SK-N-SH (cell line): ENCODE measurements around the gene UBE2D3.

Source experiments
- CHD2 ChIP-seq: fragments of 150-350 bp; IDR thresholded peaks from 2 replicates; pipeline ENCODE4 v1.6.1; 2018; ENCODE audit warnings: low read length; ENCODE audit not compliant: partially characterized antibody
- ELF1 ChIP-seq: IDR thresholded peaks from 2 replicates; pipeline ENCODE4 v1.4.0; 2012
- EP300 ChIP-seq, 2 experiments: IDR thresholded peaks; 2 replicates each; pipeline versions ENCODE4 v1.4.0 to v1.6.1; 2012; ENCODE audit warnings: borderline replicate concordance in 1 of 2, low read depth in 1 of 2, low read length in 1 of 2
- GATA2 ChIP-seq: sonication (generic); formaldehyde crosslinking; IDR thresholded peaks from 2 replicates; pipeline ENCODE4 v1.5.0; 2020; ENCODE audit warnings: mild to moderate bottlenecking, missing genetic modification reagents
- NFIC ChIP-seq: IDR thresholded peaks from 2 replicates; pipeline ENCODE4 v1.4.0; 2012; ENCODE audit warnings: borderline replicate concordance
- POLR2AphosphoS5 ChIP-seq: IDR thresholded peaks from 2 replicates; pipeline ENCODE4 v1.6.1; 2012; ENCODE audit warnings: low read depth, low read length
- RCOR1 ChIP-seq: fragments of 150-350 bp; IDR thresholded peaks from 2 replicates; pipeline ENCODE4 v1.6.1; 2017; ENCODE audit warnings: antibody characterized with exemption, low read length
- TCF12 ChIP-seq: IDR thresholded peaks from 2 replicates; pipeline ENCODE4 v1.4.0; 2012
- TEAD4 ChIP-seq: IDR thresholded peaks from 2 replicates; pipeline ENCODE4 v1.4.0; 2012; ENCODE audit warnings: mild to moderate bottlenecking, borderline replicate concordance; ENCODE audit not compliant: insufficient read depth
- TF ChIP-seq, protein P1 (sequence below): fragments of 200-600 bp; sonication (generic); IDR thresholded peaks from 2 replicates; pipeline ENCODE4 v1.6.1; 2017; ENCODE audit warnings: antibody characterized with exemption, mild to moderate bottlenecking, moderate library complexity
- TF ChIP-seq, protein P2 (sequence below): IDR thresholded peaks from 2 replicates; pipeline ENCODE4 v1.4.0; 2012; ENCODE audit warnings: low read depth
- TF ChIP-seq, protein P3 (sequence below): IDR thresholded peaks from 2 replicates; pipeline ENCODE4 v1.4.0; 2012; ENCODE audit warnings: low read depth, borderline replicate concordance
- TF ChIP-seq, protein P4 (sequence below): IDR thresholded peaks from 2 replicates; pipeline ENCODE4 v1.6.1; 2012; ENCODE audit warnings: mild to moderate bottlenecking, low read depth, low read length, moderate library complexity
- TF ChIP-seq, protein P5 (sequence below): IDR thresholded peaks from 2 replicates; pipeline ENCODE4 v1.4.0; 2012; ENCODE audit warnings: low read depth, borderline replicate concordance

DNA sequence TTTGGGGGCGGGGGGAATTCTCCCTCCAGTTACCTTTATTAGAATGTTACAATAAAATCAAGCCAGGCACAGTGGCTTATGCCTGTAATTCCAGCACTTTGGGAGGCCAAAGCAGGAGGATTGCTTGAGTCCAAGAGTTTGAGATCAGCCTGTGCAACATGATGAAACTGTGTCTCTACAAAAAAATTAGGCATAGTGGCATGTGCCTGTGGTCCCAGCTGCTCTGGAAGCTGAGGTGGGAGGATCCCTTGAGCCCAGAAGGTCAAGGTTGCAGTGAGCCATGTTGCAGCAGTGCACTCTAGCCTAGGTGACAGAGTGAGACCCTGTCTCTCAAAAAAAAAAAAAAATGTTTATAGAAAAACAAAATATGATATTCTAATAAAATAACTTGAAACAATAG, 5.3 kb upstream of the UBE2D3 start:
- TF ChIP-seq, protein P1, sequence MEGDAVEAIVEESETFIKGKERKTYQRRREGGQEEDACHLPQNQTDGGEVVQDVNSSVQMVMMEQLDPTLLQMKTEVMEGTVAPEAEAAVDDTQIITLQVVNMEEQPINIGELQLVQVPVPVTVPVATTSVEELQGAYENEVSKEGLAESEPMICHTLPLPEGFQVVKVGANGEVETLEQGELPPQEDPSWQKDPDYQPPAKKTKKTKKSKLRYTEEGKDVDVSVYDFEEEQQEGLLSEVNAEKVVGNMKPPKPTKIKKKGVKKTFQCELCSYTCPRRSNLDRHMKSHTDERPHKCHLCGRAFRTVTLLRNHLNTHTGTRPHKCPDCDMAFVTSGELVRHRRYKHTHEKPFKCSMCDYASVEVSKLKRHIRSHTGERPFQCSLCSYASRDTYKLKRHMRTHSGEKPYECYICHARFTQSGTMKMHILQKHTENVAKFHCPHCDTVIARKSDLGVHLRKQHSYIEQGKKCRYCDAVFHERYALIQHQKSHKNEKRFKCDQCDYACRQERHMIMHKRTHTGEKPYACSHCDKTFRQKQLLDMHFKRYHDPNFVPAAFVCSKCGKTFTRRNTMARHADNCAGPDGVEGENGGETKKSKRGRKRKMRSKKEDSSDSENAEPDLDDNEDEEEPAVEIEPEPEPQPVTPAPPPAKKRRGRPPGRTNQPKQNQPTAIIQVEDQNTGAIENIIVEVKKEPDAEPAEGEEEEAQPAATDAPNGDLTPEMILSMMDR: no peak
- TF ChIP-seq ELF1: no peak
- TF ChIP-seq, protein P2, sequence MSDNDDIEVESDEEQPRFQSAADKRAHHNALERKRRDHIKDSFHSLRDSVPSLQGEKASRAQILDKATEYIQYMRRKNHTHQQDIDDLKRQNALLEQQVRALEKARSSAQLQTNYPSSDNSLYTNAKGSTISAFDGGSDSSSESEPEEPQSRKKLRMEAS: no peak
- TF ChIP-seq, protein P3, sequence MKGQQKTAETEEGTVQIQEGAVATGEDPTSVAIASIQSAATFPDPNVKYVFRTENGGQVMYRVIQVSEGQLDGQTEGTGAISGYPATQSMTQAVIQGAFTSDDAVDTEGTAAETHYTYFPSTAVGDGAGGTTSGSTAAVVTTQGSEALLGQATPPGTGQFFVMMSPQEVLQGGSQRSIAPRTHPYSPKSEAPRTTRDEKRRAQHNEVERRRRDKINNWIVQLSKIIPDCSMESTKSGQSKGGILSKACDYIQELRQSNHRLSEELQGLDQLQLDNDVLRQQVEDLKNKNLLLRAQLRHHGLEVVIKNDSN: no peak
- TF ChIP-seq, protein P4, sequence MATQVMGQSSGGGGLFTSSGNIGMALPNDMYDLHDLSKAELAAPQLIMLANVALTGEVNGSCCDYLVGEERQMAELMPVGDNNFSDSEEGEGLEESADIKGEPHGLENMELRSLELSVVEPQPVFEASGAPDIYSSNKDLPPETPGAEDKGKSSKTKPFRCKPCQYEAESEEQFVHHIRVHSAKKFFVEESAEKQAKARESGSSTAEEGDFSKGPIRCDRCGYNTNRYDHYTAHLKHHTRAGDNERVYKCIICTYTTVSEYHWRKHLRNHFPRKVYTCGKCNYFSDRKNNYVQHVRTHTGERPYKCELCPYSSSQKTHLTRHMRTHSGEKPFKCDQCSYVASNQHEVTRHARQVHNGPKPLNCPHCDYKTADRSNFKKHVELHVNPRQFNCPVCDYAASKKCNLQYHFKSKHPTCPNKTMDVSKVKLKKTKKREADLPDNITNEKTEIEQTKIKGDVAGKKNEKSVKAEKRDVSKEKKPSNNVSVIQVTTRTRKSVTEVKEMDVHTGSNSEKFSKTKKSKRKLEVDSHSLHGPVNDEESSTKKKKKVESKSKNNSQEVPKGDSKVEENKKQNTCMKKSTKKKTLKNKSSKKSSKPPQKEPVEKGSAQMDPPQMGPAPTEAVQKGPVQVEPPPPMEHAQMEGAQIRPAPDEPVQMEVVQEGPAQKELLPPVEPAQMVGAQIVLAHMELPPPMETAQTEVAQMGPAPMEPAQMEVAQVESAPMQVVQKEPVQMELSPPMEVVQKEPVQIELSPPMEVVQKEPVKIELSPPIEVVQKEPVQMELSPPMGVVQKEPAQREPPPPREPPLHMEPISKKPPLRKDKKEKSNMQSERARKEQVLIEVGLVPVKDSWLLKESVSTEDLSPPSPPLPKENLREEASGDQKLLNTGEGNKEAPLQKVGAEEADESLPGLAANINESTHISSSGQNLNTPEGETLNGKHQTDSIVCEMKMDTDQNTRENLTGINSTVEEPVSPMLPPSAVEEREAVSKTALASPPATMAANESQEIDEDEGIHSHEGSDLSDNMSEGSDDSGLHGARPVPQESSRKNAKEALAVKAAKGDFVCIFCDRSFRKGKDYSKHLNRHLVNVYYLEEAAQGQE: no peak
- TF ChIP-seq TCF12: no peak
- no peak for TF ChIP-seq POLR2AphosphoS5
- TF ChIP-seq RCOR1: no peak
- TF ChIP-seq, protein P5, sequence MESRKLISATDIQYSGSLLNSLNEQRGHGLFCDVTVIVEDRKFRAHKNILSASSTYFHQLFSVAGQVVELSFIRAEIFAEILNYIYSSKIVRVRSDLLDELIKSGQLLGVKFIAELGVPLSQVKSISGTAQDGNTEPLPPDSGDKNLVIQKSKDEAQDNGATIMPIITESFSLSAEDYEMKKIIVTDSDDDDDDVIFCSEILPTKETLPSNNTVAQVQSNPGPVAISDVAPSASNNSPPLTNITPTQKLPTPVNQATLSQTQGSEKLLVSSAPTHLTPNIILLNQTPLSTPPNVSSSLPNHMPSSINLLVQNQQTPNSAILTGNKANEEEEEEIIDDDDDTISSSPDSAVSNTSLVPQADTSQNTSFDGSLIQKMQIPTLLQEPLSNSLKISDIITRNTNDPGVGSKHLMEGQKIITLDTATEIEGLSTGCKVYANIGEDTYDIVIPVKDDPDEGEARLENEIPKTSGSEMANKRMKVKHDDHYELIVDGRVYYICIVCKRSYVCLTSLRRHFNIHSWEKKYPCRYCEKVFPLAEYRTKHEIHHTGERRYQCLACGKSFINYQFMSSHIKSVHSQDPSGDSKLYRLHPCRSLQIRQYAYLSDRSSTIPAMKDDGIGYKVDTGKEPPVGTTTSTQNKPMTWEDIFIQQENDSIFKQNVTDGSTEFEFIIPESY: no peak
- no peak for TF ChIP-seq NFIC
- no peak for TF ChIP-seq GATA2 (CRISPR knock-in tag)
- no peak for TF ChIP-seq EP300 (IDR thresholded peaks at IDR 0.05; ENCODE audit: borderline replicate concordance in 1 of 2, low read depth in 1 of 2, low read length in 1 of 2)
- TF ChIP-seq CHD2: no peak
- no peak for TF ChIP-seq TEAD4
